PC-9 (cell line): ENCODE results near the gene PRKRIP1. TPM values are rescaled to one million over a fixed set of nuclear protein-coding genes. Genes with fewer than 3 reads are reported as not detected.

Experiments
- BruUV-seq: library from RNA; stranded (reverse); fragments of 400-500 nt; replicated peaks from 2 replicates; lab custom pipeline; 2021; lab: Mats Ljungman, UMichigan
- CTCF ChIA-PET: fragments of 300-600 bp; sonication (Branson Sonifier 250); formaldehyde crosslinking; loops from one replicate; lab custom pipeline; 2022; ENCODE audit warnings: antibody characterized with exemption; lab: Charles Lee
- POLR2A ChIA-PET: fragments of 300-600 bp; sonication (Branson Sonifier 250); formaldehyde crosslinking; loops from one replicate; lab custom pipeline; 2022; ENCODE audit warnings: antibody characterized with exemption; ENCODE audit not compliant: unreplicated experiment; lab: Charles Lee
- DNase-seq, 2 experiments: peaks; one replicate each; pipeline versions ENCODE4 v3.0.0 to v3.0.0-alpha.2; 2015 to 2022; ENCODE audit warnings: mixed read lengths in 1 of 2
- H2AFZ ChIP-seq: fragments of 200-600 bp; sonication (generic); 2 replicates; pipeline ENCODE4 v1.8.1; 2017; ENCODE audit warnings: antibody characterized with exemption
- H3F3A ChIP-seq: fragments of 200-600 bp; sonication (generic); 2 replicates; pipeline ENCODE4 v1.8.1; 2017; ENCODE audit warnings: antibody characterized with exemption, mild to moderate bottlenecking, low read depth; ENCODE audit not compliant: insufficient read depth
- H3K27ac ChIP-seq: fragments of 200-600 bp; sonication (generic); 2 replicates; pipeline ENCODE4 v1.6.1; 2016; ENCODE audit warnings: mixed run types
- H3K27me3 ChIP-seq: fragments of 200-600 bp; sonication (generic); 2 replicates; pipeline ENCODE4 v1.6.1; 2016; ENCODE audit warnings: low read depth, mixed run types; ENCODE audit not compliant: insufficient read depth
- H3K36me3 ChIP-seq: fragments of 200-600 bp; sonication (generic); 2 replicates; pipeline ENCODE4 v1.6.1; 2016; ENCODE audit warnings: low read depth, mixed run types
- H3K4me1 ChIP-seq: fragments of 200-600 bp; sonication (generic); replicated peaks from 2 replicates; pipeline ENCODE4 v1.6.1; 2016; ENCODE audit warnings: mixed run types; ENCODE audit not compliant: insufficient read depth
- H3K4me2 ChIP-seq: fragments of 200-600 bp; sonication (generic); 2 replicates; pipeline ENCODE4 v1.6.1; 2017; ENCODE audit warnings: mixed run types
- H3K4me3 ChIP-seq: fragments of 200-600 bp; sonication (generic); 2 replicates; pipeline ENCODE4 v1.6.1; 2016; ENCODE audit warnings: mixed run types
- H3K79me2 ChIP-seq: fragments of 200-600 bp; sonication (generic); 2 replicates; pipeline ENCODE4 v1.6.1; 2017; ENCODE audit warnings: low read depth, mixed run types
- H3K9me2 ChIP-seq: fragments of 200-600 bp; sonication (generic); 2 replicates; pipeline ENCODE4 v1.8.1; 2017; ENCODE audit warnings: mild to moderate bottlenecking; ENCODE audit not compliant: insufficient read depth
- H3K9me3 ChIP-seq: fragments of 200-600 bp; sonication (generic); 2 replicates; pipeline ENCODE4 v1.8.1; 2016; ENCODE audit warnings: low read depth; ENCODE audit not compliant: insufficient read depth
- H4K20me1 ChIP-seq: fragments of 200-600 bp; sonication (generic); 2 replicates; pipeline ENCODE4 v1.8.1; 2017; ENCODE audit not compliant: insufficient read depth
- CTCF ChIP-seq: fragments of 200-600 bp; sonication (generic); conservative IDR thresholded peaks from 2 replicates; pipeline ENCODE4 v1.6.1; 2017; ENCODE audit warnings: mixed run types, antibody characterized with exemption, mild to moderate bottlenecking, moderate library complexity
- EZH2 ChIP-seq: fragments of 200-600 bp; sonication (generic); IDR thresholded peaks from 2 replicates; pipeline ENCODE4 v1.8.0; 2017; ENCODE audit warnings: antibody characterized with exemption, low read depth
- intact Hi-C: fragments of 100-400 bp; cut with micrococcal nuclease; formaldehyde crosslinking; loops from one replicate; pipeline ENCODE4 v1.10.0; 2022; ENCODE audit not compliant: unreplicated experiment
- total RNA-seq: library from RNA; stranded (reverse); gene quantifications from 2 replicates; pipeline ENCODE4 v1.2.3, GENCODE V29; 2021

Gene PRKRIP1
- total RNA-seq, 1 experiment from 2014 or later: 34.6 TPM

- Histone ChIP-seq H3K27ac (peak overlapping the region; percentile 20; the same call in 1 of the 2 replicates), H3K9me2 (no peaks in the 10 kb centered on the region), H3K4me3 (no peak overlapping the region), H3K9me3 (no peaks in the 10 kb centered on the region), H3K4me2 (no peak overlapping the region), H3K36me3 (peaks cover 8% of the 10 kb centered on the region; the same call in 1 of the 2 replicates), H3K27me3 (no peaks in the 10 kb centered on the region), H3F3A (peaks cover 50% of the 10 kb centered on the region), H2AFZ (no peak overlapping the region), H3K4me1 (peaks cover 37% of the 10 kb centered on the region), H3K79me2 (peaks cover 9% of the 10 kb centered on the region), H4K20me1 (no peaks in the 10 kb centered on the region)
- no TSS peak for BruUV-seq
- CTCF ChIA-PET: no interaction called here
- no peak for DNase-seq
- intact Hi-C loops: loop anchor here (10.0 kb wide), 1 partner anchor 508 kb away; no protein-coding TSS in a partner anchor
- POLR2A ChIA-PET: no interaction called here
- TF ChIP-seq CTCF (no peak), EZH2 (no peak)
Observed at GRCh38 chr7:102392330-102392729, 3.8 kb upstream of the PRKRIP1 start.

- DNase-seq: peak; percentile 92 to 98
Observed at GRCh38 chr7:102393467-102393866, 2.7 kb upstream of the PRKRIP1 start.

GRCh38 chr7:102395592-102395872 lies 631 bp upstream of the PRKRIP1 start:
- Histone ChIP-seq H3K4me3 (peak overlapping the region; percentile 86), H3K27me3 (no peaks in the 10 kb centered on the region), H3K27ac (peak overlapping the region; percentile 64), H3K9me3 (no peaks in the 10 kb centered on the region), H4K20me1 (no peaks in the 10 kb centered on the region), H3K9me2 (no peaks in the 10 kb centered on the region), H2AFZ (peak overlapping the region; percentile 52), H3K36me3 (peaks cover 28% of the 10 kb centered on the region), H3F3A (peaks cover 38% of the 10 kb centered on the region), H3K79me2 (peaks cover 23% of the 10 kb centered on the region), H3K4me1 (peaks cover 38% of the 10 kb centered on the region), H3K4me2 (peak overlapping the region; percentile 81)
- TSS peak; percentile 94 for BruUV-seq
- no peak for DNase-seq
- POLR2A ChIA-PET: interaction anchor here (0.5 to 0.6 kb wide), 2 partner anchors 44 to 543 kb away, joined by 4 read pairs; no protein-coding TSS in a partner anchor
- intact Hi-C loops: loop anchor here (10.0 kb wide), 1 partner anchor 511 kb away; no protein-coding TSS in a partner anchor
- no peak for TF ChIP-seq CTCF
- TF ChIP-seq EZH2: no peak
- CTCF ChIA-PET: interaction anchor here (0.5 to 0.7 kb wide), 3 partner anchors 12 to 514 kb away, joined by 6 to 15 read pairs (median 14); partner anchors contain the start of gene ORAI2

More at GRCh38 chr7:102393467-102393866, 2.7 kb upstream of the PRKRIP1 start:
- POLR2A ChIA-PET: interaction anchor here (0.6 to 1.0 kb wide), 5 partner anchors 30 to 1275 kb away, joined by 3 to 30 read pairs (median 8); no protein-coding TSS in a partner anchor
- Histone ChIP-seq H4K20me1 (no peaks in the 10 kb centered on the region), H3K4me1 (peaks cover 38% of the 10 kb centered on the region), H2AFZ (no peak overlapping the region), H3K79me2 (peaks cover 19% of the 10 kb centered on the region), H3K9me2 (no peaks in the 10 kb centered on the region), H3K9me3 (no peaks in the 10 kb centered on the region), H3K27ac (peak overlapping the region; percentile 81), H3K4me2 (peak overlapping the region; percentile 63), H3F3A (peaks cover 50% of the 10 kb centered on the region), H3K36me3 (peaks cover 10% of the 10 kb centered on the region; the same call in 1 of the 2 replicates), H3K27me3 (no peaks in the 10 kb centered on the region), H3K4me3 (0 out of 2 replicates have a peak overlapping the region, but pooled peaks have one; percentile 20)
- no peak for TF ChIP-seq EZH2
- no peak for TF ChIP-seq CTCF
- intact Hi-C loops: loop anchor here (10.0 kb wide), 1 partner anchor 509 kb away; no protein-coding TSS in a partner anchor
- BruUV-seq: no TSS peak
- CTCF ChIA-PET: interaction anchor here (0.6 kb wide), 2 partner anchors 126 to 1519 kb away, joined by 3 to 10 read pairs; partner anchors contain the start of gene SRRT
